Measurements from ENCODE around the gene SIRT4.

SIRT4 gene, protein sequence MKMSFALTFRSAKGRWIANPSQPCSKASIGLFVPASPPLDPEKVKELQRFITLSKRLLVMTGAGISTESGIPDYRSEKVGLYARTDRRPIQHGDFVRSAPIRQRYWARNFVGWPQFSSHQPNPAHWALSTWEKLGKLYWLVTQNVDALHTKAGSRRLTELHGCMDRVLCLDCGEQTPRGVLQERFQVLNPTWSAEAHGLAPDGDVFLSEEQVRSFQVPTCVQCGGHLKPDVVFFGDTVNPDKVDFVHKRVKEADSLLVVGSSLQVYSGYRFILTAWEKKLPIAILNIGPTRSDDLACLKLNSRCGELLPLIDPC

GRCh38 chr12:120301962-120302815 lies at the start of gene SIRT4:
TSS of gene SIRT4 (plus strand) at chr12:120302321. CDS start at chr12:120303562, 1,241 bp downstream.
- no peak for TF ChIP-seq GATA2 (IDR thresholded peaks at IDR 0.05; ENCODE audit: low read depth, low read length)
- TF ChIP-seq GATA3 (IDR thresholded peaks at IDR 0.05; ENCODE audit: low read depth, low read length) = no peak

DNA sequence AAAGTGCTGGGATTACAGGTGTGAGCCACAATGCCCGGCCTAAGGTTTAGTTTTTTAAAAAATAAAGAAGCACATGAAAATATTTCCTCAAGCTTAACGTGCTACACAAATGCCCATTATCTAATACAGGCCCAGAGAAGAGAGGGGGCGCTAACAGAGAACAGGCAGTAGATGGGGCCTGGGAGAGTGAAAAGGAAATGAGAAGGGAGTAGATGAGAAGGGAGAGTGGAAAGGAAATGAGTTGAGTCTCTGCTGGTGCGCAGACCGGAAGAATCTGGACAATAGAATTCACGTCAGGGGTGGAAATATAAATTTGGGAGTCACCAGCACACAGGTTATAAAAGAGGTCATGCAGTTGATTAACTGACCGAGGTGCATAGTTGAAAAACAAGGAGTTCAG lies 47.3 kb upstream of the SIRT4 start:
- no peak for TF ChIP-seq GATA2 (IDR thresholded peaks at IDR 0.05; ENCODE audit: low read depth, low read length)
- no peak for TF ChIP-seq GATA3 (IDR thresholded peaks at IDR 0.05; ENCODE audit: low read depth, low read length)

GRCh38 chr12:120257041-120257821 lies 44.9 kb upstream of the SIRT4 start:
- TF ChIP-seq GATA2 (IDR thresholded peaks at IDR 0.05; ENCODE audit: low read depth, low read length) (no peak), GATA3 (IDR thresholded peaks at IDR 0.05; ENCODE audit: low read depth, low read length) (no peak)

DNA sequence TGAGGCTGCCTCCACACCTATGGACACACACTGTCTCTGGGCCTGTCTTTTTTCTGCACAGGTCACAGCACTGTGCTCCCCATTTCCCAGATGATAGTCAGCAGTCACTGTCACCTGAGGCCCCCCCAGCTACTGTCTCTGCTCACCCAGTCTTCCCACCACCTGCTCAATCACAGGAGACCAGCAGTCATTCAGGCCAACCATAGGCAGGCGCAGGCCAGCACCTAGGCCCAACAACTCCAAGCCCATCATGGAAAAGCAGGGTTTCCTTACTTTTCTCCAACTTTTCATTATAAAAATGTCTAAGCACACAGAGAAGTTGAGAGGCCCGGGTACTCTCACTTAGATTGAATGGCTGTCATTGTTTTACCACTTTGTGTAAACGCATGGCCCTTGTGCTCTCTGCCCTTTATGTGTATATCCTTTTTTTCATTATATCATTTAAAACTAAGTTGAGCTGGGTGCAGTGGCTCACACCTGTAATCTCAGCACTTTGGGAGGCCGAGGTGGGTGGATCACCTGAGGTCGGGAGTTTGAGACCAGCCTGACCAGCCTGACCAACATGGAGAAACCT lies 43.7 kb upstream of the SIRT4 start:
- no peak for TF ChIP-seq GATA2 (IDR thresholded peaks at IDR 0.05; ENCODE audit: low read depth, low read length)
- no peak for TF ChIP-seq GATA3 (IDR thresholded peaks at IDR 0.05; ENCODE audit: low read depth, low read length)

- no peak for TF ChIP-seq GATA3 (IDR thresholded peaks at IDR 0.05; ENCODE audit: low read depth, low read length)
- TF ChIP-seq GATA2 (IDR thresholded peaks at IDR 0.05; ENCODE audit: low read depth, low read length) = no peak
Measured at GRCh38 chr12:120259418-120260202, 42.5 kb upstream of the SIRT4 start.

GRCh38 chr12:120260607-120261006 lies 41.5 kb upstream of the SIRT4 start:
- no peak for TF ChIP-seq GATA3 (IDR thresholded peaks at IDR 0.05; ENCODE audit: low read depth, low read length)
- TF ChIP-seq GATA2 (IDR thresholded peaks at IDR 0.05; ENCODE audit: low read depth, low read length) = no peak

DNA sequence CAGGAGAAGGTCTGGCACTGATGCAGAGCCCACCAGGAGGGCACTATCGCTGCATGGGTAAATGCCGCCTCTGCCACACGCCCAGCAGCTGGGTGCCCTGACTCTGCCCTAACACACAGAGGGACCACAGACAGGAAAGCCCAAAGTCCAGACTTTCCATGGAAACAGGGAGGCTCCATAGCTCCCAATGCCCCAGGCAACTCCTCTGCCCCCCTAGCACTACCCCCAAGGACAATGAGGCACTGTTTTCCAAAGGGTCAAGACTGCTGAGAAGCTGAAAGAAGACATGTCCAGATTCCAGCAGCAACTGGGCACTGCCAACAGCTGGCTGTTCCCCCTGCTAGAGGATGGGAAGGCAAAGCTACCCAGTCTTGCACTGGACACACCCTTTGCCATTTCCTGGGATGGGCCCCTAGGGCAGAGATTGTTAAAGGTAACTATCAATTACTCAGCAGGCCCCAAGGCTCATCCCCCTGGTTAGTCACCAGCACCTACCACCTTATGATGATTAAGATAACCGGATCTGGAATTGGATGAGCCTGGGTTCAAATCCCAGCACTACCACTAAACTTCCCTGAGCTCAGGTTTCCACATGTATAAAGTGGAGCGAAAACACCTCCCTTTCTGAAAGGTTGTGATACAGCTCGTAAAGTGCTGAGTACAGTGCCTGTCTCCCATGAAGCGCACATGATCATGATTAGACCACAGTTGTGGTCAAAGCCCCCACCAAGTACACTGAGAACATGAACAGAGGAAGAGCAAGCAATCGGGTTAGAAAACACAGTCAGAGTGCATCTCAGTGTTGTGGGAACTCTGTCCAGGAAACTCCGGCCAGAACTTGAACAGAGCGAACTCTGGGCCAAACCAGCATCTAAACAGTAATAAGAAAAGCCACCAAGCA lies 39.9 kb upstream of the SIRT4 start:
- TF ChIP-seq GATA3 (IDR thresholded peaks at IDR 0.05; ENCODE audit: low read depth, low read length) (no peak), GATA2 (IDR thresholded peaks at IDR 0.05; ENCODE audit: low read depth, low read length) (no peak)

DNA sequence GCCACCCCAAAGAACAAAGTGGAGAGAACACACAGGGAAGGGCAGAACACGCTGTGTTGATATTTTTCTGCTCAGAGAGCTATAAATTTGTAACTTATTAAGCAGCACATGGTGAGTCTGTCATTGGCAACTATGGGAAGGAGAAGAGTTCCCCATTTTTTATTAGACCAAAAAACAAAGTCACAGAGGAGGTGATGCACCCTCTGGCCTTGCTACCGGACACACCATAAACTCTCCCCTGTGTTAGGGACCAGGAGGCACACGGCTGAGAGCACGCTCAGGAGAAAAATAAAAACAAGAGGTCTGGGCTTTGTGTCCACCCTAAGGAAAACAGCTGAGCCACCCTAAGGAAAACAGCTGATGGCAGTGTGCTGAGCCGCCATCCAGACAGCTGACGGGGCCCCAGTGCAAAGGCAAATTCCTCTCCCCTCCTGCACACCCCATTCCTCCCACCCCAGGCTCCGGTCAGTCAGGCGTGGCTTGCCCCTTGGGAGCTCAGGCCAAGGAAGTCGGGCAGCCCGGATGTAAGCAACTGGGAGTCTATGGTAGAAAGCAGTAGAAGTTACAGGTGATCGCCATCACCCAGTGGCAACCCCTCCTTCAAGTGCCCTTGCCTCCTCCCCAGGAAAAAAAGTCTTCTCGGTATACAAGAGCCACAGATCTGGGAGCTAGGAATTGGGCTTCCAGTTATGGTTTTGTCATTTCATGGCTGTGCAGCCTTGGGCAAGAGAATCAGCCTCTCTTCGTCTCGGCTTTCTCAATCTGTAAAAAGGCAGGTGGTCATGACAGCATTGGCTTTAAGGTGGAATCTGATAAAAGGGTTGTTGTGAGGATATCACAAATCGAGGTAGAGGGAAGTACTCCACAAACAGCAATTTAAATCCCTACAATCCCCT lies 39.0 kb upstream of the SIRT4 start:
- TF ChIP-seq GATA2 (IDR thresholded peaks at IDR 0.05; ENCODE audit: low read depth, low read length) = no peak
- no peak for TF ChIP-seq GATA3 (IDR thresholded peaks at IDR 0.05; ENCODE audit: low read depth, low read length)

DNA sequence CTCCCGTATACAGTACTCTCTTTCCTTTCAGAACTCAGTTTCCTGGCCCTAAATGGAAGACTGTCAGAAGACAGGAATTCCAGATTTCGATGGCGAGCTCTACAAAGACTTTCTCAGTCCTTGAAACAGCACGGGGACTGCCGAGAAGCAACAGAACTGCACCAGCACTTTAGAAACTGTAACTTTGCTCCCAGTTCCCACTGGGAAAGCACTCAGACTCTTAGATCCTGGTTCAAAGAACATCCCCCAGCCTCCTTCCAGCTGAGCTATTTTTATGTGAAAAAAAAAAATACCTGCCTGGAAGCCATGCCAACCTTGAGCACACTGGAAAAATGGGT lies 38.4 kb upstream of the SIRT4 start:
- TF ChIP-seq GATA2 (IDR thresholded peaks at IDR 0.05; ENCODE audit: low read depth, low read length) (no peak), GATA3 (IDR thresholded peaks at IDR 0.05; ENCODE audit: low read depth, low read length) (no peak)

DNA sequence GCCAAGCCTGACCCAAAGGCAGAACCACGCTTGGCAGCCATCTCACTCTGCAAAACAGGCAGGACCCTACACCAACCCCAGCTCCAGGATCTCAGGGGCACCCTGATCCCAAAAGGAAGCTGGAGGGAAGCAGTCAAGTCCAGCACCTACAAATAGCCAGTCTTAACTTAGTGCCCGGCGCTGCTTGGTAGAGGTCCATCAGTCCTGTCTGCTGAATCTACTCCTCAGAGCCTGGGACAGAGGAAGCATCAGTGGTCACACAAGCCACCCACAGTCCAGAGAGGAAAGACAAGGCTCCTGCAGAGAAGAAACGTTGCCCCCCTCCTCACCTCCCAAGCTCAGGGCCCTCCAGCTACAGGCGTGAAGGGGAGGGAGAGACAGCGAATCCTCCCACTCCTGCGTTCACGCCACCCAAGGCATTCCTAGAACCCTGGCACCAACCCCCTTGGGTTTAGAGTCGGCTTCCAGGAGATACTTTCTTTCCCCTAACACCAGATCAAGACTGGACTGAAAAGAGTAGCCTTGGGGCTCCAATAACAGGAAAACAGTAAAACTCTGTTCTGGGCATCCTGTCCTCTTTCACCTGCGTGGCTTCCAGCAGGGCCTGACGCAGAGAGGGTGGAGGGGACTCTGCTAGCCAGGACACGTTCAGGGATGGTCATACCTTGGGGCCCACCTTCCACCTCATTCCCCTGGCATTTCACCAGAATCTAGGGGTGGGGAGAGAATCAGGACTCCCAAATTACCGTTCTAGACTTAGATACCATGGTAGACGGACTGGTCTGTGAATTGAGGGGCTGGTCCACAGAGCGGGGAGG lies 37.8 kb upstream of the SIRT4 start:
- no peak for TF ChIP-seq GATA3 (IDR thresholded peaks at IDR 0.05; ENCODE audit: low read depth, low read length)
- TF ChIP-seq GATA2 (IDR thresholded peaks at IDR 0.05; ENCODE audit: low read depth, low read length) = no peak
